ENCODE data around the gene MPIG6B.
A peak's percentile ranks its signal among the peaks of the same experiment; 100 is the strongest.
"Not testable (repeated sequence)": the region's sequence is repeated elsewhere in the genome, so short reads cannot be mapped to it uniquely, and the experiment has no call there.

The MPIG6B gene

GRCh38 chr6:31702405-31702818 lies 20.8 kb upstream of the MPIG6B start:
- H3K36me3 ChIP-seq (ENCODE audit: control insufficient read depth in 1 of 2, insufficient read depth in 2 of 2, low read length in 2 of 2): peaks cover 0 to 10% of the 10 kb centered on the region in 2 donors
- H3K9me3 ChIP-seq (ENCODE audit: control insufficient read depth in 1 of 2, low read length in 2 of 2): no peaks in the 10 kb centered on the region
- peak overlapping the region; percentile 77 to 98 for H3K4me3 ChIP-seq (ENCODE audit: low read depth in 1 of 2, low read length in 2 of 2)
- no peaks in the 10 kb centered on the region for H3K27me3 ChIP-seq (ENCODE audit: low read depth, low read length)
- H3K27ac ChIP-seq (ENCODE audit: low read length): peak overlapping the region; percentile 99
- peaks cover 13 to 21% of the 10 kb centered on the region in 2 donors for H3K4me1 ChIP-seq (ENCODE audit: control insufficient read depth in 1 of 2, insufficient read depth in 2 of 2, low read length in 2 of 2)

DNA sequence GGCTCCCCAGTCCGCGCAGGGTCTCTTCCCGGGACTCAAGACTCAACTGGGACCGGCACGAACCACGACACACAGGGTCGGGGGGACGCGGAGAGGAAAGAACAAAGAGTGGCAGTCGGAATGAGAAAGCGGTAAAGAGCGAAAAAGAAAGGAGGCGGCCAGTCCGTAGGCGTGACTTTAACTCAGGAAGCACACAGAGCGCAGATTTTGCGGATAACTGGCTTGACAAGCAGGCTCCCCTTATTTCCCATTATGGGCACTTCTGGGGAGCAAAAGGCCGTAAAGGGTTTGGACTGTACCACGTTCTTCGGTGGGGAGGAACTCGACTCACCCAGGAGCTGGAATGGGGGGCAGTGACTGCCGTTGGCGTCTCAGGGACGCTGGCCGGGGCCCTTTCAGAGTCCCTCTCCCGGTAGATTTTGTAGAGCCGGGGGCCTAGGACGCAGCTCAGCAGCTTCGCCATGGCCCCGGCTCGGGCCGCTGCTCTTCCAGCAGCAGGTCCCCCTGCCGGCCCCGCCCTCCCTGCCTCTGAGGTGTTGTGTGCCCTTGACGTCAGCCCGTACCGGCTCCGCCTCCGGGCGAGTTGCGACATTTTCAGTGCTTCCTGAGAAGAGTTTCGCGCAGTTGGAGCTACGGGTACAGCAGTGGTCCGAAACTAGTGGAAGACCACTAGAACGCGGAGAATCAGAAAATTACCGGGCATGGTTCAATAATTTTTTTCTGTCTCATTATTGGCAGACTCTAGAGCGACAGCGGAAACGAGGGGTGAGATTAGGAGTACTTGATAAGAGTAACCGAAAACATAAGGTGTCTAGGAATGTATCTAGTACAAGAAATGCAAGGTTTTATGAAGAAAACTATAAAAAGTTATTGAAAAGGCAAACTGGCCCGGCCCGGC lies 20.1 kb upstream of the MPIG6B start, which contains the start of gene ABHD16A:
ABHD16A (minus strand) TSS at position 506 of the 898 bp plus-strand sequence; CDS start at position 463, 43 bp downstream.
- H3K4me1 ChIP-seq (ENCODE audit: control insufficient read depth in 1 of 2, insufficient read depth in 2 of 2, low read length in 2 of 2): peaks cover 13 to 21% of the 10 kb centered on the region in 2 donors
- H3K4me3 ChIP-seq (ENCODE audit: low read depth in 1 of 2, low read length in 2 of 2): peak within 1 kb of the TSS; percentile 77 to 98

DNA sequence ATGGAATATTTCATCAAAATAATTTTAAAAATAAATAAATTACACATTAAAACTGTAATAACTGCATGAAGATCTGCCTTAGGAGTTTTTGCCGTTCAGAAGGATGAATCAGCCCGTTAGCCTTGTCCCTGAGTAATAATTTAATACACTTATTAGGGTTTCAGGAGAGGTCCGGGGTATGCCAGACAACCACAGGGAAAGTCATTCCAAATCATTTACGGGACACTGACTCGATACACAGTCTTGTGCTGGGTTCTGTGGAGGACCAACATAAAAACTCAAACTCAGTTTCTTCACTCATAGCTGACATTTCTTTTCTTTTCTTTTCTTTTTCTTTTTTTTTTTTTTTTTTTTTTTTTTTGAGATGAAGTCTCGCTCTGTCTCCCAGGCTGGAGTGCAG lies 17.2 kb upstream of the MPIG6B start:
- Histone ChIP-seq H3K4me1 (ENCODE audit: control insufficient read depth in 1 of 2, insufficient read depth in 2 of 2, low read length in 2 of 2) (peaks cover 13 to 17% of the 10 kb centered on the region in 2 donors), H3K9me3 (ENCODE audit: control insufficient read depth in 1 of 2, low read length in 2 of 2) (no peaks in the 10 kb centered on the region), H3K36me3 (ENCODE audit: control insufficient read depth in 1 of 2, insufficient read depth in 2 of 2, low read length in 2 of 2) (no peaks in the 10 kb centered on the region)

More for the DNA sequence above, 20.1 kb upstream of the MPIG6B start, which contains the start of gene ABHD16A:
- no peaks in the 10 kb centered on the region for H3K9me3 ChIP-seq (ENCODE audit: control insufficient read depth in 1 of 2, low read length in 2 of 2)
- H3K27ac ChIP-seq (ENCODE audit: low read length): peak within 1 kb of the TSS; percentile 99
- no peaks in the 10 kb centered on the region for H3K27me3 ChIP-seq (ENCODE audit: low read depth, low read length)
- H3K36me3 ChIP-seq (ENCODE audit: control insufficient read depth in 1 of 2, insufficient read depth in 2 of 2, low read length in 2 of 2): peaks cover 0 to 6% of the 10 kb centered on the region in 2 donors

DNA sequence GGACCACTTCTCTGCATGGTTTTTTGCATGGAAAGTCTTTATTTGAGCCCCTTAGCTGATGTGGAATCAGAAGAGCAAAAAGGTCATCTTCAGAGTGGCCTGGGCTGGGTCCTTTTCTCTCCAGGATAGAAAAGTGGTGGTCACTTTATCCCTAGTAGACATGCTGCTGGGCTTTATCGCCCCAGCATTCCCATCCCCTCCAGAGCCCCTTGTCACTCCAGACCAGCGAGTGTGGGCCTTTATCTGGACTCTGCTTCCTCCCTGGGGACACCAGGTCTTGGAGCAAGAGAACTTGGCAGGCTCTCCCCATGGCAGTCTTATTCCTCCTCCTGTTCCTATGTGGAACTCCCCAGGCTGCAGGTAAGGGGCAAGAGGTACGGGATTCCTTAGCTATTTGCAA lies 16.6 kb upstream of the MPIG6B start, which contains the start of gene LY6G6F:
LY6G6F (plus strand) TSS at position 268 of the 400 bp plus-strand sequence; CDS start at position 309, 41 bp downstream.
- Histone ChIP-seq H3K4me1 (ENCODE audit: control insufficient read depth in 1 of 2, insufficient read depth in 2 of 2, low read length in 2 of 2) (peaks cover 8 to 10% of the 10 kb centered on the region in 2 donors), H3K27ac (ENCODE audit: low read length) (no peak within 1 kb of the TSS), H3K36me3 (ENCODE audit: control insufficient read depth in 1 of 2, insufficient read depth in 2 of 2, low read length in 2 of 2) (no peaks in the 10 kb centered on the region)

More for the DNA sequence above, 17.2 kb upstream of the MPIG6B start:
- Histone ChIP-seq H3K4me3 (ENCODE audit: low read depth in 1 of 2, low read length in 2 of 2) (no peak overlapping the region), H3K27ac (ENCODE audit: low read length) (no peak overlapping the region), H3K27me3 (ENCODE audit: low read depth, low read length) (no peaks in the 10 kb centered on the region)

DNA sequence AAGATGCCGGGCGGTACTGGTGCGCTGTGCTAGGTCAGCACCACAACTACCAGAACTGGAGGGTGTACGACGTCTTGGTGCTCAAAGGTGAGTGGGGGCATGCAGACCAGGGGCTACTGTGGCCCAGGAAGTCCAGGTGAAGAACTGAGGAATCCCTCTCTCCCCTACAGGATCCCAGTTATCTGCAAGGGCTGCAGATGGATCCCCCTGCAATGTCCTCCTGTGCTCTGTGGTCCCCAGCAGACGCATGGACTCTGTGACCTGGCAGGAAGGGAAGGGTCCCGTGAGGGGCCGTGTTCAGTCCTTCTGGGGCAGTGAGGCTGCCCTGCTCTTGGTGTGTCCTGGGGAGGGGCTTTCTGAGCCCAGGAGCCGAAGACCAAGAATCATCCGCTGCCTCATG lies 15.5 kb upstream of the MPIG6B start:
- no peak overlapping the region for H3K27ac ChIP-seq (ENCODE audit: low read length)
- H3K27me3 ChIP-seq (ENCODE audit: low read depth, low read length): no peaks in the 10 kb centered on the region
- no peak overlapping the region for H3K4me3 ChIP-seq (ENCODE audit: low read depth in 1 of 2, low read length in 2 of 2)
- H3K4me1 ChIP-seq (ENCODE audit: control insufficient read depth in 1 of 2, insufficient read depth in 2 of 2, low read length in 2 of 2): peaks cover 0 to 4% of the 10 kb centered on the region in 2 donors
- H3K9me3 ChIP-seq (ENCODE audit: control insufficient read depth in 1 of 2, low read length in 2 of 2): no peaks in the 10 kb centered on the region
- H3K36me3 ChIP-seq (ENCODE audit: control insufficient read depth in 1 of 2, insufficient read depth in 2 of 2, low read length in 2 of 2): no peaks in the 10 kb centered on the region

More for the DNA sequence above, 16.6 kb upstream of the MPIG6B start, which contains the start of gene LY6G6F:
- H3K27me3 ChIP-seq (ENCODE audit: low read depth, low read length): no peaks in the 10 kb centered on the region
- no peaks in the 10 kb centered on the region for H3K9me3 ChIP-seq (ENCODE audit: control insufficient read depth in 1 of 2, low read length in 2 of 2)
- H3K4me3 ChIP-seq (ENCODE audit: low read depth in 1 of 2, low read length in 2 of 2): no peak within 1 kb of the TSS

DNA sequence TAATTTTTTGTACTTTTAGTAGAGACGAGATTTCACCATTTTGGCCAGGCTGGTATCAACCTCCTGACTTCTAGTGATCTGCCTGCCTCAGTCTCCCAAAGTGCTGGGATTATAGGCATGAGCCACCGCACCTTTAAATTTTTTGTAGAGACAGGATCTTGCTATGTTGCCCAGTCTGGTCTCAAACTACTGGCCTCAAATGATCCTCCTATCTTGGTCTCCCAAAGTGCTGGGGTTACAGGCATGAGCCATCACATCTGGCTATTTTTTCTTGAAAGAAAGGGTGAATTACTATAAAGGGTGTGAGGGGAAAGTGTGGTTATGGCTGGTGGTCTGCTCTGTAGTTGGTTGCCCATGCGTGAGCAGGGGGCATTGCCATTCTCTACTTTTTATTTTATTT lies 14.9 kb upstream of the MPIG6B start:
- H3K4me3 ChIP-seq (ENCODE audit: low read depth in 1 of 2, low read length in 2 of 2): no peak overlapping the region
- H3K9me3 ChIP-seq (ENCODE audit: control insufficient read depth in 1 of 2, low read length in 2 of 2): no peaks in the 10 kb centered on the region
- no peak overlapping the region for H3K27ac ChIP-seq (ENCODE audit: low read length)
- peaks cover 0 to 4% of the 10 kb centered on the region in 2 donors for H3K4me1 ChIP-seq (ENCODE audit: control insufficient read depth in 1 of 2, insufficient read depth in 2 of 2, low read length in 2 of 2)
- H3K27me3 ChIP-seq (ENCODE audit: low read depth, low read length): no peaks in the 10 kb centered on the region
- H3K36me3 ChIP-seq (ENCODE audit: control insufficient read depth in 1 of 2, insufficient read depth in 2 of 2, low read length in 2 of 2): no peaks in the 10 kb centered on the region

GRCh38 chr6:31709157-31709556 lies 14.0 kb upstream of the MPIG6B start:
- not testable (repeated sequence) for H3K4me3 ChIP-seq (ENCODE audit: low read depth in 1 of 2, low read length in 2 of 2); H3K27me3 ChIP-seq (ENCODE audit: low read depth, low read length); H3K4me1 ChIP-seq (ENCODE audit: control insufficient read depth in 1 of 2, insufficient read depth in 2 of 2, low read length in 2 of 2); H3K36me3 ChIP-seq (ENCODE audit: control insufficient read depth in 1 of 2, insufficient read depth in 2 of 2, low read length in 2 of 2); H3K27ac ChIP-seq (ENCODE audit: low read length); H3K9me3 ChIP-seq (ENCODE audit: control insufficient read depth in 1 of 2, low read length in 2 of 2)

DNA sequence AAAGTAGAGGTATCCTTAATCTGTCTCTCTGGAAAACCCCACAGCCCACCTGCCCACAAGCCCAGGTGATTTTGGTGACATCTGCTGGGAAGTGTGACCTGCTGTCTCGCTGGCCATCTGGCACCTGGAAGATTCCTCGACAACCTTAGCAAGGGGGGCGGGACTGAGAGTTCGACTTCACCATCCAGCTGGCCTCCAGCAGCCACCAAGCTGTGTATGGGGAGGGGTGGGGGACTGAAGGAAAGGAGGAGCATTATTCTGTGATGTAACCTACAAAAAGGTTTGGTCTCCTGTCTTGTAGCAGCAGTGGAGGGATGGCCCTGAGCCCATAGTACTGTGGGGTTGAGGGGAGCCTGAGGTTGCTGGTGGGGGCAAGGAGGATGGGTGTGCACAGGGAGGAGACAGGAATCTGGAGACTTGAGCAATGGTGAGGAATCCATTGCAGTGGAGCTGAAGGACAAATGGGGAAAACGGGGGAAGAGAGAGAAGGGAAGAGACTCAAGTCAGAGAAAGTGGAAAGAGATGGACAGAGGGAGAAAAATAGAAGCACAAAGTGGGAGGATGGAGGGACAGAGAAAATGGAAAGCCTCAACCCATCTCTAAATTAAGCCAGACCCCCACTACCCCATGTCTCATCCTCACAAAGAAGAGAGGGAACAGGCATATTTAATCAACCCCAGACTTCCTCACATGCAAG lies 12.5 kb upstream of the MPIG6B start:
- Histone ChIP-seq H3K36me3 (ENCODE audit: control insufficient read depth in 1 of 2, insufficient read depth in 2 of 2, low read length in 2 of 2) (no peaks in the 10 kb centered on the region), H3K27me3 (ENCODE audit: low read depth, low read length) (no peaks in the 10 kb centered on the region), H3K4me1 (ENCODE audit: control insufficient read depth in 1 of 2, insufficient read depth in 2 of 2, low read length in 2 of 2) (no peaks in the 10 kb centered on the region), H3K4me3 (ENCODE audit: low read depth in 1 of 2, low read length in 2 of 2) (no peak overlapping the region), H3K27ac (ENCODE audit: low read length) (no peak overlapping the region), H3K9me3 (ENCODE audit: control insufficient read depth in 1 of 2, low read length in 2 of 2) (no peaks in the 10 kb centered on the region)

DNA sequence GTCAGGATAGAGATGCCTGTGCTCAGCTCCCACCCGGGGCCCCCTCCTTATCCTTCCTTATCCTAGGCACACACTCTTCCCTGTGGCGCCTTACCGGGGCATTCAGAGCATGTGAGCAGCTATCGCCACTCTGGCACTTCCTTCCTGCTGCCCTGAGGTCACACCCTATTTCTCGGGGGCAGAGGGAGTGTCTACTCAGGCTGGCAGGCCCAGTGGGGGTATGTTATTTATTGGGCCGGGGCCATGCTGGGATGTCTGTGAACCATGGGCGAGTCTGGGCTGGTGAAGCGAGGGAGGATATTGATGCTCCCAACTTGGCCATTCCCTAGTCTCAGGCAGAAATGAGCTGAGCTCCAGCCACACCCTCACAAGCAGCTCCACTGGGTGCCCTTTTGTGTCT lies 11.9 kb upstream of the MPIG6B start:
- Histone ChIP-seq H3K9me3 (ENCODE audit: control insufficient read depth in 1 of 2, low read length in 2 of 2) (no peaks in the 10 kb centered on the region), H3K36me3 (ENCODE audit: control insufficient read depth in 1 of 2, insufficient read depth in 2 of 2, low read length in 2 of 2) (no peaks in the 10 kb centered on the region), H3K27ac (ENCODE audit: low read length) (no peak overlapping the region), H3K27me3 (ENCODE audit: low read depth, low read length) (no peaks in the 10 kb centered on the region), H3K4me1 (ENCODE audit: control insufficient read depth in 1 of 2, insufficient read depth in 2 of 2, low read length in 2 of 2) (no peaks in the 10 kb centered on the region), H3K4me3 (ENCODE audit: low read depth in 1 of 2, low read length in 2 of 2) (no peak overlapping the region)

- H3K4me1 ChIP-seq (ENCODE audit: control insufficient read depth in 1 of 2, insufficient read depth in 2 of 2, low read length in 2 of 2): no peaks in the 10 kb centered on the region
- H3K36me3 ChIP-seq (ENCODE audit: control insufficient read depth in 1 of 2, insufficient read depth in 2 of 2, low read length in 2 of 2): no peaks in the 10 kb centered on the region
- no peak overlapping the region for H3K4me3 ChIP-seq (ENCODE audit: low read depth in 1 of 2, low read length in 2 of 2)
- no peak overlapping the region for H3K27ac ChIP-seq (ENCODE audit: low read length)
- no peaks in the 10 kb centered on the region for H3K27me3 ChIP-seq (ENCODE audit: low read depth, low read length)
- no peaks in the 10 kb centered on the region for H3K9me3 ChIP-seq (ENCODE audit: control insufficient read depth in 1 of 2, low read length in 2 of 2)
Measured at GRCh38 chr6:31712296-31712695, 10.9 kb upstream of the MPIG6B start.

DNA sequence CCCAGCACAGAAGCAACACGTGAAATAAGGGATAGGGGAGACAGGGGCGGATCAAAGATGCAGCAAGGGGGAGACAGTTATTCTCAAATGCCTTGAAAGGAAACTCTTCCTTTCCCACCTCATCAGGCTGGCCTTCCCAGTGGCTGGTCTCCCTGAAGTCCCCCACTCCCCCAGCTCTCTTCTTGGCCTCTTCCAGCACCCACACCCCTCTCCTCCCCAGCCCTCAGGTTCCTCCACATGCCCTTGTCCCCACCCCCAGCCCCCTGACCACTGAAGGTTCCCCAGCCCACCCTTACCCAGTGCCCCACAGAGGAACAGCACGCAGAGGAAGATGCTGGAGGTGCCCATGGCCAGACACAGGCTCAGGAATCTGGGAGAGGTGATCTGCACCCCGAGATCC lies 9.7 kb upstream of the MPIG6B start:
- Histone ChIP-seq H3K36me3 (ENCODE audit: control insufficient read depth in 1 of 2, insufficient read depth in 2 of 2, low read length in 2 of 2) (no peaks in the 10 kb centered on the region), H3K27ac (ENCODE audit: low read length) (no peak overlapping the region), H3K9me3 (ENCODE audit: control insufficient read depth in 1 of 2, low read length in 2 of 2) (no peaks in the 10 kb centered on the region)

More for the DNA sequence above, 9.7 kb upstream of the MPIG6B start:
- H3K4me3 ChIP-seq (ENCODE audit: low read depth in 1 of 2, low read length in 2 of 2): no peak overlapping the region
- no peaks in the 10 kb centered on the region for H3K4me1 ChIP-seq (ENCODE audit: control insufficient read depth in 1 of 2, insufficient read depth in 2 of 2, low read length in 2 of 2)
- no peaks in the 10 kb centered on the region for H3K27me3 ChIP-seq (ENCODE audit: low read depth, low read length)

Measured in muscle layer of duodenum (tissue), 2 donors.